Upper lobe of right lung (tissue), 1 donor: ENCODE results near the gene MC4R. TPM values are rescaled to one million over a fixed set of nuclear protein-coding genes. Genes with fewer than 3 reads are reported as not detected.
"Not testable (repeated sequence)": the region's sequence is repeated elsewhere in the genome, so short reads cannot be mapped to it uniquely, and the experiment has no call there.

Experiments used
- ATAC-seq: fragments of 200-7000 bp; cut with Tn5 transposase; one replicate; pipeline ENCODE4 v1.9.1; 2020; ENCODE audit warnings: mild to moderate bottlenecking, moderate library complexity
- DNase-seq: peaks from one replicate; pipeline ENCODE4 v3.0.0-alpha.2; 2020
- H3K27ac ChIP-seq: fragments of 200-600 bp; one replicate; pipeline ENCODE4 v1.8.0; 2022
- H3K27me3 ChIP-seq: fragments of 200-600 bp; one replicate; pipeline ENCODE4 v1.8.0; 2022; ENCODE audit warnings: mild to moderate bottlenecking
- H3K36me3 ChIP-seq: fragments of 200-600 bp; one replicate; pipeline ENCODE4 v1.8.0; 2022
- H3K4me1 ChIP-seq: fragments of 200-600 bp; one replicate; pipeline ENCODE4 v1.8.0; 2022
- H3K4me3 ChIP-seq: fragments of 200-600 bp; one replicate; pipeline ENCODE4 v1.8.0; 2022; ENCODE audit warnings: mild to moderate bottlenecking
- H3K9me3 ChIP-seq: fragments of 200-600 bp; one replicate; pipeline ENCODE4 v1.8.0; 2022
- CTCF ChIP-seq: fragments of 200-600 bp; IDR thresholded peaks from one replicate; pipeline ENCODE4 v1.8.0; 2022; ENCODE audit warnings: antibody characterized with exemption
- intact Hi-C: fragments of 100-400 bp; cut with DNase I; formaldehyde crosslinking; loops from one replicate; pipeline ENCODE4 v1.11.0; 2022
- long read RNA-seq: library from polyadenylated mRNA; unstranded; transcript quantifications from one replicate; pipeline ENCODE4 v2.0.0, GENCODE V29; 2021
- total RNA-seq: library from RNA; stranded (reverse); fragmentation: NEBNext Ultra II Directional; extraction: Animal tissue kit (Norgen Biotek cat#: 25700); gene quantifications from one replicate; pipeline ENCODE4 v1.2.1, GENCODE V29; 2021
- donor health status: DM: no; HTN: yes; CAD: no; lungs with severe emphysema.

MC4R gene
- not detected for total RNA-seq
- long read RNA-seq, result 0 reads

- intact Hi-C loops, result no loop called here
- H3K9me3 ChIP-seq, result no peaks in the 10 kb centered on the region
- H3K27ac ChIP-seq, result no peak within 1 kb of the TSS
- DNase-seq (no peak), ATAC-seq (peak; percentile 86)
- H3K4me3 ChIP-seq, result peak within 1 kb of the TSS; percentile 19
- H3K36me3 ChIP-seq, result no peaks in the 10 kb centered on the region
- no peaks in the 10 kb centered on the region for H3K27me3 ChIP-seq
- H3K4me1 ChIP-seq, result no peaks in the 10 kb centered on the region
- no peak for TF ChIP-seq CTCF
Observed at GRCh38 chr18:60372596-60372995, at the start of gene MC4R. Gene MC4R, minus strand, starts transcription at chr18:60372775. Its CDS starts 426 bp downstream, at chr18:60372349.

DNA sequence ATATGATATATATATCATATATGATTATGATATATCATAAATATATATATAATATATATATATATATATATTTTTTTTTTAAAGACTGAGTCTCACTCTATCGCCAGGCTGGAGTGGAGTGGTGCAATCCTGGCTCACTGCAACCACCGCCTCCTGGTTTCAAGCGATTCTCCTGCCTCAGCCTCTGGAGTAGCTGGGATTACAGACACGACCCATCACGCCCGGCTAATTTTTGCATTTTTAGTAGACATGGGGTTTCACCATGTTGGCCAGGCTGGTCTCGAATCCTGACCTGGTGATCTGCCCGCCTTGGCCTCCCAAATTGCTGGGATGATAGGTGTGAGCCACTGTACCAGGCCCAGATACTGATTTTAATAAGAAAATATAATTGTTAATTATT lies 49.7 kb upstream of the MC4R start:
- H3K36me3 ChIP-seq, H3K27me3 ChIP-seq, H3K4me3 ChIP-seq, H3K4me1 ChIP-seq, H3K9me3 ChIP-seq, DNase-seq, H3K27ac ChIP-seq, intact Hi-C loops, ATAC-seq: not testable (repeated sequence)

DNA sequence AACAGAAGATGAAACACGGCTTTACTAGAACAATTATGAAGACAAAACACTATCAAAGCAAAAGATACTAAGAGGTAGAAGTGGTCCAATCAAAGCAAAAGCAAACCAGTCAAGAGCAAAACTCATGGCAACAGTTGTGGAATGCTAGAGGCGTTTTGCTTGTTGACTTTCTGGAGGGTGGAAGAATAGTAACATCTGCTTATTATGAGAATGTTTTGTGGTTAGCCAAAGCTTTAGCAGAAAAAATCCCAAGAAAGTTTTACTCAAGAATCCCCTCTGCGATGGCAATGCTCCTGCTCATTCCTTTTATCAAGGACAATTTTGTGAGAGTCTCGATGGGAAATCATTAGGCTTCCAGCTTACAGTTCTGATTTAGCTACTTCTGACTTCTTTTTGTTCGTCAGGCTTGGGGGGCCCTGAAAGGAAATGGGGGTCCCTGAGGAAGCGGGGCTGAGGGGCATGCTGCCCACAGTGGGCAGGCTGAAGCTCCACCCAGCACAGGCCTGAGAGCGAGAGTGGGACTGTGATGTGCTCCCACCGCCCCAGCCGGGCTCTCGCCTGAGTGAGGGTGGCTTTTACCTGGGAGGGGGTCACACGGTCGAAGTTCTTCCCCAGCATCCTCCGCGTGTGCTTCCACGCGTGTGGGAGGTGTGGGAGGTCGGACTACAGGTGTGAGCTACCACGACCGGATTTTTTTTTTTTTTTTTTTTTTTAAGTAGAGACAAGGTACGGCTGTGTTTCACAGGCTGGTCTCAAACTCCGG lies 49.0 kb upstream of the MC4R start:
- intact Hi-C loops, result no loop called here
- no peak for TF ChIP-seq CTCF
- H3K27me3 ChIP-seq, result no peaks in the 10 kb centered on the region

GRCh38 chr18:60417946-60418345 lies 45.4 kb upstream of the MC4R start:
- H3K4me3 ChIP-seq, result no peak overlapping the region
- no peak for TF ChIP-seq CTCF
- DNase-seq (no peak), ATAC-seq (no peak)
- intact Hi-C loops, result no loop called here
- no peak overlapping the region for H3K27ac ChIP-seq
- no peaks in the 10 kb centered on the region for H3K9me3 ChIP-seq
- H3K27me3 ChIP-seq, result no peaks in the 10 kb centered on the region
- no peaks in the 10 kb centered on the region for H3K36me3 ChIP-seq
- H3K4me1 ChIP-seq, result no peaks in the 10 kb centered on the region

More for the DNA sequence above, 49.0 kb upstream of the MC4R start:
- H3K4me1 ChIP-seq, result no peaks in the 10 kb centered on the region
- DNase-seq (no peak), ATAC-seq (no peak)
- H3K4me3 ChIP-seq, result no peak overlapping the region
- H3K27ac ChIP-seq, result no peak overlapping the region
- no peaks in the 10 kb centered on the region for H3K36me3 ChIP-seq
- no peaks in the 10 kb centered on the region for H3K9me3 ChIP-seq

DNA sequence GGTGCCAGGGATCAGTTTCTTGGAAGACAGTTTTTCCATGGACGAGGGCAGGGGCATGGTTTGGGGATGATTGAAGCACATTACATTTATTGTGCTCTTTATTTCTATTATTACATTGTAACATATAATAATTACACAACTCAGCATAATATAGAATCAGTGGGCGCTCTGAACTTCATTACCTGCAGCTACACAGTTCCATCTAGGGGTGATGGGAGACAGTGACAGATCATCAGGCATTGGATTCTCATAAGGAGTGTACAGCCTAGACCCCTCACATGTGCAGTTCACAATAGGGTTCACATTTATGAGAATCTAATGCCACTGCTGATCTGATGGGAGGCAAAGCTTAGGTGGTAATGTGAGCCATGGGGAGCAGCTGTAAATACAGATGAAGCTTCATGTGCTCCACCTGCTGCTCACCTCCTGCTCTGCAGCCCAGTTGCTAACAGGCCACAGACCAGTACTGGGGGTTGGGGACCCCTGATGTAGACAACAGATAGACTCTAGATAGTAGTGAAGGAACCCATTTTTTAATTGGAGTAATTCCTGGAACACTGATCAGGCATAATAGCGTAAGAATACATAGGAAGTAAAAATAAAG lies 41.5 kb upstream of the MC4R start:
- no peaks in the 10 kb centered on the region for H3K27me3 ChIP-seq
- intact Hi-C loops, result no loop called here
- no peak overlapping the region for H3K27ac ChIP-seq
- no peak overlapping the region for H3K4me3 ChIP-seq
- H3K9me3 ChIP-seq, result no peaks in the 10 kb centered on the region
- no peak for DNase-seq
- no peaks in the 10 kb centered on the region for H3K36me3 ChIP-seq
- ATAC-seq, result peak; percentile 71
- H3K4me1 ChIP-seq, result no peaks in the 10 kb centered on the region
- TF ChIP-seq CTCF, result peak; percentile 38

DNA sequence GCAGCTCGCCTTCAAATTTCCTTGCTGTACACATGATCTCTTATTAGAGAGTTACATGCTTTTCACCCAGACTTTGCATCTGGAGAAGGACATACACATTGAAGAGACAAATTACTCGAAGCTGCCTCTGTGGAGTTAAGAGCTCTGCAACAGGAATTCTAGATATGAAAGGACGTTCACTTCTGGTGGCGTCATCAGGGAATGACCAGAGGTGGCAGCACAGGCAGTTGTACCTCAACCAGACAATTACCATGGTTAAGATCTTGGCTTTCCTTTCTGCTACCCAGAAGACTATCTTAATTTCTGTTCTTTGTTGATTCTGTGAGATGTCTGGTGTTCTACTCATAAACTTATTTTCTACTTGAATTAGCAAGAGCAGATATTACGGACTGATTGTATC lies 39.1 kb upstream of the MC4R start:
- intact Hi-C loops, result no loop called here
- no peaks in the 10 kb centered on the region for H3K36me3 ChIP-seq
- H3K4me1 ChIP-seq, result no peaks in the 10 kb centered on the region
- H3K27ac ChIP-seq, result no peak overlapping the region
- ATAC-seq (no peak), DNase-seq (no peak)
- no peaks in the 10 kb centered on the region for H3K27me3 ChIP-seq
- no peak for TF ChIP-seq CTCF
- H3K4me3 ChIP-seq, result no peak overlapping the region
- H3K9me3 ChIP-seq, result no peaks in the 10 kb centered on the region
